Measurements from ENCODE around the gene BPGM.

DNA sequence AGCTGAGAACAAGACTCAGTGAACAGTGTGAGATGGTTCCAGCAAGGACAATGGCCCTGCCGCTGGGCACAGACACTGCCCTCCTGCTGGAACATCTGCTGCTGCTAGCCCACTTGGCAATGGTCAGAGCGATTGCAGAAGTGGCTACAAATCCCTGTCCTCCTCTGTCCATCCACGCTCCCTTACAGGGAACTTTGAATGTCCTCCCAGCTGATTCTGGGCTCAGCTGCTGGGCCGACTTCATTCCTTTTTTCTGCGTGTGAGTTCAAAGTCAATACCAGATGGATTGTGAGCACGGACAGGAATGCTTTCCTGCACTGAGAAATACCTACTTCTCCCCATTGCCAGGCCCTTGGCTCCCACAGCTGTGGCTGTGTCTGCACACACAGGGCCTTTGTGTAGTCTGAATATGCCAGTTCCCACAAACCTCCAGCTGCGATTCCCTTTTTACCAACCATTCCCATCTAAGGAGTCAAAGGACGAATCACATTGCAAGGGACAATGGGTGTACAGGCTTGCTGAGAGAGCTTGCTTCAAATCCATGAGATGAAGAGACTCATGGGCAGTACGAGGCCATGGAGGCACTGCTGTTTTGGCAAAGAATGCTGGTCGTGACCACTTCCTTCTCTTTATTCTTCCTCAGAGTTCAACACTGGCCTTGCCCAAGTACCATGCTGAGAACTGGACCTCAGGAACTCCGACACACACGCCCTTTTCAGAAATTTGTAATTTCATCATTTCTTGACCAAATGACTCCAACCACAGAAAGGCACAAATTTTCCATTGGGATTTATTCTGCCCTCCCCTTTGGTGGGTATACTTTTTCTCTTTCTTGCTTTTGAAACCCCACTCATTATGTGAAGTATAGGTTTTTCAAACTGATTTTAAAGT, 44.2 kb downstream of the BPGM start:
- TF ChIP-seq, protein P1, sequence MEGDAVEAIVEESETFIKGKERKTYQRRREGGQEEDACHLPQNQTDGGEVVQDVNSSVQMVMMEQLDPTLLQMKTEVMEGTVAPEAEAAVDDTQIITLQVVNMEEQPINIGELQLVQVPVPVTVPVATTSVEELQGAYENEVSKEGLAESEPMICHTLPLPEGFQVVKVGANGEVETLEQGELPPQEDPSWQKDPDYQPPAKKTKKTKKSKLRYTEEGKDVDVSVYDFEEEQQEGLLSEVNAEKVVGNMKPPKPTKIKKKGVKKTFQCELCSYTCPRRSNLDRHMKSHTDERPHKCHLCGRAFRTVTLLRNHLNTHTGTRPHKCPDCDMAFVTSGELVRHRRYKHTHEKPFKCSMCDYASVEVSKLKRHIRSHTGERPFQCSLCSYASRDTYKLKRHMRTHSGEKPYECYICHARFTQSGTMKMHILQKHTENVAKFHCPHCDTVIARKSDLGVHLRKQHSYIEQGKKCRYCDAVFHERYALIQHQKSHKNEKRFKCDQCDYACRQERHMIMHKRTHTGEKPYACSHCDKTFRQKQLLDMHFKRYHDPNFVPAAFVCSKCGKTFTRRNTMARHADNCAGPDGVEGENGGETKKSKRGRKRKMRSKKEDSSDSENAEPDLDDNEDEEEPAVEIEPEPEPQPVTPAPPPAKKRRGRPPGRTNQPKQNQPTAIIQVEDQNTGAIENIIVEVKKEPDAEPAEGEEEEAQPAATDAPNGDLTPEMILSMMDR (IDR thresholded peaks at IDR 0.05; ENCODE audit: low read depth, low read length, poor library complexity, severe bottlenecking): no peak
- TF ChIP-seq EZH2phosphoT487 (IDR thresholded peaks at IDR 0.05; ENCODE audit: borderline replicate concordance, low read length): no peak
